Spleen (tissue), 11 donors: ENCODE measurements around the gene REPS2. TPM values are rescaled to one million over a fixed set of nuclear protein-coding genes. Genes with fewer than 3 reads are reported as not detected.

Experiments
- DNase-seq: peaks from one replicate; pipeline ENCODE4 v3.0.0-alpha.2; 2020
- H3K27ac ChIP-seq, 8 donors: fragments of 200-600 bp; sonication (generic) in 7 of 8; 1 replicate in 4 of 8; 2 replicates in 4 of 8; pipeline versions ENCODE4 v1.5.0 to v1.8.0; 2016 to 2021; ENCODE audit warnings: inconsistent platforms in 4 of 8, mild to moderate bottlenecking in 4 of 8, moderate library complexity in 1 of 8
- H3K27me3 ChIP-seq, 7 donors: fragments of 200-600 bp; sonication (generic) in 6 of 7; replicated peaks in 1 of 7; 1 replicate in 4 of 7; 2 replicates in 3 of 7; pipeline versions ENCODE4 v1.5.0 to v1.8.0; 2016 to 2021; ENCODE audit warnings: inconsistent platforms in 3 of 7, mild to moderate bottlenecking in 1 of 7
- H3K36me3 ChIP-seq, 6 donors: fragments of 200-600 bp; sonication (generic) in 5 of 6; 1 replicate in 4 of 6; 2 replicates in 2 of 6; pipeline versions ENCODE4 v1.5.0 to v1.8.0; 2016 to 2021; ENCODE audit warnings: inconsistent platforms in 2 of 6
- H3K4me1 ChIP-seq, 6 donors: fragments of 200-600 bp; sonication (generic) in 5 of 6; 1 replicate in 3 of 6; 2 replicates in 3 of 6; pipeline versions ENCODE4 v1.5.0 to v1.8.0; 2016 to 2021; ENCODE audit warnings: inconsistent platforms in 3 of 6
- H3K4me3 ChIP-seq, 8 donors: fragments of 200-600 bp; sonication (generic) in 7 of 8; 1 replicate in 4 of 8; 2 replicates in 4 of 8; pipeline versions ENCODE4 v1.5.0 to v1.8.0; 2016 to 2021; ENCODE audit warnings: inconsistent platforms in 4 of 8, mild to moderate bottlenecking in 4 of 8, moderate library complexity in 2 of 8
- H3K9me3 ChIP-seq, 8 donors: fragments of 200-600 bp; sonication (generic) in 7 of 8; 1 replicate in 4 of 8; 2 replicates in 4 of 8; pipeline versions ENCODE4 v1.5.0 to v1.8.0; 2016 to 2021; ENCODE audit warnings: inconsistent platforms in 4 of 8
- POLR2A ChIP-seq, 3 donors: fragments of 450-650 bp; IDR thresholded peaks; one replicate each; pipeline ENCODE4 v1.5.1; 2017; ENCODE audit warnings: antibody characterized with exemption in 3 of 3, mild to moderate bottlenecking in 1 of 3
- POLR2AphosphoS5 ChIP-seq, 3 donors: sonication (generic); formaldehyde crosslinking; IDR thresholded peaks; one replicate each; pipeline ENCODE4 v1.5.1; 2017; ENCODE audit warnings: antibody characterized with exemption in 3 of 3
- WGBS, 5 donors: extraction: QIAGEN DNeasy Blood & Tissue Kit in 3 of 5; methylation state at CpG; one replicate each; pipeline versions ENCODE4 v1.1.5 to v1.1.7; 2013 to 2018; 5-methylcytosine and 5-hydroxymethylcytosine counted together
- intact Hi-C: fragments of 100-400 bp; cut with DNase I; formaldehyde crosslinking; loops from one replicate; pipeline ENCODE4 v1.15.0; 2023; ENCODE audit warnings: low total_unique reads
- polyA plus RNA-seq, 3 donors: library from polyadenylated mRNA; stranded (reverse); fragments of 200-250 nt; gene quantifications; one replicate each; pipeline ENCODE4 v1.2.1, GENCODE V29; 2013
- total RNA-seq, 7 donors: library from RNA; depleted of rRNA in 3 of 7; stranded (reverse); fragments of >200 nt in 3 of 7; fragmentation: NEBNext Ultra II Directional in 4 of 7; extraction: Animal tissue kit (Norgen Biotek cat#: 25700) in 4 of 7; gene quantifications; one replicate each; pipeline versions ENCODE4 v1.1.0 to v1.2.1, GENCODE V29; 2016 to 2021
- TF ChIP-seq, protein P1 (sequence below), 11 experiments: fragments of 200-600 bp in 7 of 11; fragments of 450-650 bp in 4 of 11; sonication (generic) in 4 of 11; IDR thresholded peaks in 8 of 11; conservative IDR thresholded peaks in 3 of 11; 1 replicate in 7 of 11; 2 replicates in 4 of 11; pipeline versions ENCODE4 v1.4.0 to v1.8.0; 2016 to 2021; ENCODE audit warnings: antibody characterized with exemption in 11 of 11, inconsistent platforms in 4 of 11, mild to moderate bottlenecking in 1 of 11
- donor health status: healthy with polysubstance abuse.
- donor health status: DM: no; HTN: no; CAD: no; lungs with moderate emphysema.
- donor health status: DM: no; HTN: no; CAD: no.
- donor health status: Bipolar disorder and iron deficiency.
- donor health status: healthy.
- donor health status: DM: no; HTN: no; CAD: no.
- donor health status: DM: yes; HTN: yes; CAD: no.

Gene REPS2
- total and polyA plus RNA-seq, 10 donors = 1.5 to 18.3 (median 8.0) TPM

GRCh38 chrX:17072301-17072700, 125.8 kb downstream of the REPS2 start:
- Histone ChIP-seq H3K27ac (no peak overlapping the region), H3K4me3 (no peak overlapping the region), H3K9me3 (no peaks in the 10 kb centered on the region), H3K36me3 (peaks cover 0 to 19% (median 0%) of the 10 kb centered on the region in 6 donors), H3K4me1 (no peaks in the 10 kb centered on the region), H3K27me3 (peaks cover 0 to 11% (median 0%) of the 10 kb centered on the region in 7 donors)
- intact Hi-C loops = no loop called here
- 41 to 100% (median 86%) methylated on average over 2 of the region's 2 CpGs for WGBS, 5 donors
- no peak for DNase-seq
- TF ChIP-seq, protein P1, sequence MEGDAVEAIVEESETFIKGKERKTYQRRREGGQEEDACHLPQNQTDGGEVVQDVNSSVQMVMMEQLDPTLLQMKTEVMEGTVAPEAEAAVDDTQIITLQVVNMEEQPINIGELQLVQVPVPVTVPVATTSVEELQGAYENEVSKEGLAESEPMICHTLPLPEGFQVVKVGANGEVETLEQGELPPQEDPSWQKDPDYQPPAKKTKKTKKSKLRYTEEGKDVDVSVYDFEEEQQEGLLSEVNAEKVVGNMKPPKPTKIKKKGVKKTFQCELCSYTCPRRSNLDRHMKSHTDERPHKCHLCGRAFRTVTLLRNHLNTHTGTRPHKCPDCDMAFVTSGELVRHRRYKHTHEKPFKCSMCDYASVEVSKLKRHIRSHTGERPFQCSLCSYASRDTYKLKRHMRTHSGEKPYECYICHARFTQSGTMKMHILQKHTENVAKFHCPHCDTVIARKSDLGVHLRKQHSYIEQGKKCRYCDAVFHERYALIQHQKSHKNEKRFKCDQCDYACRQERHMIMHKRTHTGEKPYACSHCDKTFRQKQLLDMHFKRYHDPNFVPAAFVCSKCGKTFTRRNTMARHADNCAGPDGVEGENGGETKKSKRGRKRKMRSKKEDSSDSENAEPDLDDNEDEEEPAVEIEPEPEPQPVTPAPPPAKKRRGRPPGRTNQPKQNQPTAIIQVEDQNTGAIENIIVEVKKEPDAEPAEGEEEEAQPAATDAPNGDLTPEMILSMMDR (IDR thresholded peaks at IDR 0.05 in 8 of 11, conservative IDR thresholded peaks at IDR 0.05 in 3 of 11) = no peak
- TF ChIP-seq POLR2AphosphoS5 (IDR thresholded peaks at IDR 0.05) (no peak), POLR2A (IDR thresholded peaks at IDR 0.05) (no peak)

GRCh38 chrX:17072721-17073230, 126.3 kb downstream of the REPS2 start:
- H3K4me3 ChIP-seq = no peak overlapping the region
- DNase-seq = no peak
- no peak for TF ChIP-seq POLR2AphosphoS5 (IDR thresholded peaks at IDR 0.05)
- TF ChIP-seq, protein P1 (IDR thresholded peaks at IDR 0.05 in 8 of 11, conservative IDR thresholded peaks at IDR 0.05 in 3 of 11) = no peak
- intact Hi-C loops = no loop called here
- H3K36me3 ChIP-seq = peaks cover 0 to 24% (median 0%) of the 10 kb centered on the region in 6 donors
- peaks cover 0 to 11% (median 0%) of the 10 kb centered on the region in 7 donors for H3K27me3 ChIP-seq
- 54 to 91% (median 72%) methylated on average over 3 of the region's 3 CpGs for WGBS, 5 donors
- no peaks in the 10 kb centered on the region for H3K9me3 ChIP-seq
- H3K27ac ChIP-seq = no peak overlapping the region
- no peaks in the 10 kb centered on the region for H3K4me1 ChIP-seq

DNA sequence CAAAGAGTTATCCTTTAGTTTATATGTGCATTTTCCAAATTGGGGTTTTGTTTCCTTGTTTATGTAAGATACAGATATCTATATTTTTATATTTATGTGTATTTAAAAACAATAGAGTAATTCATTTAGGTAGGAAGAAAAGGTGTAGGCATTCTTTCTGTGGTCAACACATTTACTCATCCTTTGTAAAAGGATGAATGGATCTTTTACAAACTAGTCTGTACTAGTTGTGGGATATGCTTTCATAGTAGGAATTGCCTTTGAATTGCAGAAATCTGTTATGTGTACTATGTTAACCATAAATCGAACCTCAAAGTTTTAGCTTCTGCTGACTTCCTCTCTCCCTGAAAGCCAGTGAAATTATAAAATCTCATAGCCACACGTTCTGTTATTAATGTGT, 128.5 kb downstream of the REPS2 start:
- Histone ChIP-seq H3K27ac (no peak overlapping the region), H3K36me3 (peaks cover 0 to 17% (median 0%) of the 10 kb centered on the region in 6 donors), H3K9me3 (no peaks in the 10 kb centered on the region), H3K27me3 (peaks cover 0 to 11% (median 0%) of the 10 kb centered on the region in 7 donors), H3K4me1 (no peaks in the 10 kb centered on the region), H3K4me3 (no peak overlapping the region)
- no peak for DNase-seq
- 51 to 75% (median 62%) methylated on average over 2 of the region's 2 CpGs for WGBS, 5 donors
- no peak for TF ChIP-seq POLR2A (IDR thresholded peaks at IDR 0.05)
- TF ChIP-seq, protein P1 (IDR thresholded peaks at IDR 0.05 in 8 of 11, conservative IDR thresholded peaks at IDR 0.05 in 3 of 11) = no peak
- no peak for TF ChIP-seq POLR2AphosphoS5 (IDR thresholded peaks at IDR 0.05)
- intact Hi-C loops = no loop called here

GRCh38 chrX:17077361-17077760, 130.9 kb downstream of the REPS2 start:
- no peak overlapping the region for H3K4me3 ChIP-seq
- H3K27me3 ChIP-seq = peaks cover 0 to 11% (median 0%) of the 10 kb centered on the region in 7 donors
- TF ChIP-seq POLR2AphosphoS5 (IDR thresholded peaks at IDR 0.05) (no peak), POLR2A (IDR thresholded peaks at IDR 0.05) (no peak)
- TF ChIP-seq, protein P1 (IDR thresholded peaks at IDR 0.05 in 8 of 11, conservative IDR thresholded peaks at IDR 0.05 in 3 of 11) = no peak
- H3K9me3 ChIP-seq = no peaks in the 10 kb centered on the region
- H3K27ac ChIP-seq = no peak overlapping the region
- 56 to 82% (median 75%) methylated on average over 5 to 6 of the region's 6 CpGs for WGBS, 5 donors
- intact Hi-C loops = no loop called here
- DNase-seq = no peak
- no peaks in the 10 kb centered on the region for H3K4me1 ChIP-seq
- H3K36me3 ChIP-seq = peaks cover 0 to 14% (median 0%) of the 10 kb centered on the region in 6 donors
